ENCODE measurements around the gene MRPS18B.
A peak's percentile ranks its signal among the peaks of the same experiment; 100 is the strongest.
"Not testable (repeated sequence)": the region's sequence is repeated elsewhere in the genome, so short reads cannot be mapped to it uniquely, and the experiment has no call there.

The MRPS18B gene

DNA sequence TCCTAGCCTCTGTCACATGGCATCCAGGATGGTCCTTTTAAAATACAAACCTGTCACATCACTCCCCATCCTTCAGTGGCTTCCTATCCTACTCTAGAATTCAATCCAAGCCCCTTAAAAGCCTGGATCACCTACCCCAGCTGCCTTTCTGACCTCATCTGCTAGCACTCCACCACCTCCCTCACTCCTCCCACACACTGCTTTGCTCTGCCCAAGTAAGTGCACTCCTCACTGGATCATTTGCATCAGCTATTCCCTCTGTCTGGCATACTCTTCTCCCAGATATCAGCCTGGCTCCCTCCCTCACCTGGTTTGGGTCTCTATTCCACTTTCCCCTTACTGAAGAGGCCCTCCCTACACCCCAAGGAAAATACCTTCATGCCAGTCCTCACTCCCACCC, 39.8 kb downstream of the MRPS18B start:
- H3K4me3 ChIP-seq (ENCODE audit: low read depth, low read length): no peak overlapping the region
- DNase-seq (ENCODE audit: low read depth, low spot score): no peak
- in situ Hi-C loops (cut with HindIII; ENCODE audit: low sequenced_read_pairs): no loop called here
- TF ChIP-seq, protein P1, sequence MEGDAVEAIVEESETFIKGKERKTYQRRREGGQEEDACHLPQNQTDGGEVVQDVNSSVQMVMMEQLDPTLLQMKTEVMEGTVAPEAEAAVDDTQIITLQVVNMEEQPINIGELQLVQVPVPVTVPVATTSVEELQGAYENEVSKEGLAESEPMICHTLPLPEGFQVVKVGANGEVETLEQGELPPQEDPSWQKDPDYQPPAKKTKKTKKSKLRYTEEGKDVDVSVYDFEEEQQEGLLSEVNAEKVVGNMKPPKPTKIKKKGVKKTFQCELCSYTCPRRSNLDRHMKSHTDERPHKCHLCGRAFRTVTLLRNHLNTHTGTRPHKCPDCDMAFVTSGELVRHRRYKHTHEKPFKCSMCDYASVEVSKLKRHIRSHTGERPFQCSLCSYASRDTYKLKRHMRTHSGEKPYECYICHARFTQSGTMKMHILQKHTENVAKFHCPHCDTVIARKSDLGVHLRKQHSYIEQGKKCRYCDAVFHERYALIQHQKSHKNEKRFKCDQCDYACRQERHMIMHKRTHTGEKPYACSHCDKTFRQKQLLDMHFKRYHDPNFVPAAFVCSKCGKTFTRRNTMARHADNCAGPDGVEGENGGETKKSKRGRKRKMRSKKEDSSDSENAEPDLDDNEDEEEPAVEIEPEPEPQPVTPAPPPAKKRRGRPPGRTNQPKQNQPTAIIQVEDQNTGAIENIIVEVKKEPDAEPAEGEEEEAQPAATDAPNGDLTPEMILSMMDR (IDR thresholded peaks at IDR 0.05; ENCODE audit: low read depth, low read length): no peak

DNA sequence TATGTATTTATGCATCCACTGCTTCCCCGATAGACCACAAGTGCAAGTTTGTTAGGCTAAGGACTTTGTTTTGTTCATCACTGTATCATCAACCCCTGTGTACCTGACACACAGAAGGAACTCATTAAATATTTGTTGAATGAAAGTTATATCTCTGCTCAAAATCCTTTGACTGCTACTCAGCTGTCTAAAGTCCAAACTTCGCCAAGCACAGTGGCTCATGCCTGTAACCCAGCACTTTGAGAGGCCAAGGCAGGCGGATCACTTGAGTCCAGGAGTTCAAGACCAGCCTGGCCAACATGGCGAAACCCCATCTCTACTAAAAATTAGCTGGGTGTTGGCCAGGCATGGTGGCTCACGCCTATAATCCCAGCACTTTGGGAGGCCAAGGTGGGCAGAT, 40.3 kb downstream of the MRPS18B start:
- in situ Hi-C loops (cut with HindIII; ENCODE audit: low sequenced_read_pairs); H3K4me3 ChIP-seq (ENCODE audit: low read depth, low read length); DNase-seq (ENCODE audit: low read depth, low spot score): not testable (repeated sequence)

DNA sequence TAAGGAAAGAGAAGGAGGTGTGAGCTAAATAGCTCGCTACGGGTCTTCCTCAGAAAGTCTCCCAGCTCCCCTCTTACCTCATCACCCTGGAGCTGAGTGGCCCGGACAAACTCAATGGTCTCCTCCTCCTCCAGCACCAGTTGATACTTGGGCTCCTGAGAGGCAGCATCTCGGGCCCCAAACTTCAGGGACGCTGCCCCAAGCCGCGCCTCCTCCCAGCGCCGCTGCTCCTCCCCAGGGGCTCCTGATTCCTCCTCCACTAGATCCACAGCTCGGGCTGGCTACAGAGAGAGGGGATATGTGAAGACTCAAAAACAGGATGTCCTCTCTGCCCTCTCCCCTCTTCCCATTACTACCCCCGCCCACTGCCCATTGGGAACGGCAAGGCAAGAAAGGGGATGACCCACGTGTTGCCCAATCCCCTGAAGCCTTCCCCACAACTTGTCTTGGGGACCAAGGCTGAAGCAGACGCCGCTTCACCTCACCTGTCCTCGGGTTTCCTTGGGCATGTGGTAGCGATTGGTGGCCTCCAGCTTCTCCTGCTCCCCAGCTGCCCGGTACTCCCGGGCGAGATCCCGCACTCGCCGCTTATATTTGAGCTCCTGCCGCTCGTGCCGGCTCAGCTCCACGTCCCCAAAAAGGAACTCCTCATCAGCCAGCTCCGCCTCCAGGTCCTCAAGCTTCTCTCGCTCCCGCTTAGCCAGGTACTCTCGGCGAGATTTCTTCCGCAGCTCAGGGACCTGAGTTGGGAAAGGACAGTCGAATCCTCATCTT, 47.5 kb downstream of the MRPS18B start:
- no peak overlapping the region for H3K4me3 ChIP-seq (ENCODE audit: low read depth, low read length)
- TF ChIP-seq, protein P1 (IDR thresholded peaks at IDR 0.05; ENCODE audit: low read depth, low read length): no peak
- DNase-seq (ENCODE audit: low read depth, low spot score): no peak
- in situ Hi-C loops (cut with HindIII; ENCODE audit: low sequenced_read_pairs): no loop called here

DNA sequence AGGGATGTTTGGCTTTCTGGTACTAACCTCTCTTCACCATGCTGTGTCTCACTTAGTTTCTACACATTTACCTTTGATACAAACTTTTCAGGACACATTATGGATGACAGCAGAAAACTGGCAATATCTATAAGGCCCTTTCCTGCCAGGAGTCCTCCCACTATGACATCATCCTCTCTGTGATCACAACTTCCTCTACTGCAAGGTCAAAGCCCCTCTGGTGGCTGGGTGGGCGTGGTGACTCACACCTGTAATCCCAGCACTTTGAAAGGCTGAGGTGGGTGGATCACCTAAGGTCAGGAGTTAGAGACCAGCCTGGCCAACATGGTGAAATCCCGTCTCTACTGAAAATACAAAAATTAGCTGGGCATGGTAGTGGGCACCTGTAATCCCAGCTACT, 48.7 kb downstream of the MRPS18B start:
- H3K4me3 ChIP-seq (ENCODE audit: low read depth, low read length); in situ Hi-C loops (cut with HindIII; ENCODE audit: low sequenced_read_pairs); DNase-seq (ENCODE audit: low read depth, low spot score): not testable (repeated sequence)

- DNase-seq (ENCODE audit: low read depth, low spot score): no peak
Measured at GRCh38 chr6:30670760-30671527, 53.3 kb downstream of the MRPS18B start.

DNA sequence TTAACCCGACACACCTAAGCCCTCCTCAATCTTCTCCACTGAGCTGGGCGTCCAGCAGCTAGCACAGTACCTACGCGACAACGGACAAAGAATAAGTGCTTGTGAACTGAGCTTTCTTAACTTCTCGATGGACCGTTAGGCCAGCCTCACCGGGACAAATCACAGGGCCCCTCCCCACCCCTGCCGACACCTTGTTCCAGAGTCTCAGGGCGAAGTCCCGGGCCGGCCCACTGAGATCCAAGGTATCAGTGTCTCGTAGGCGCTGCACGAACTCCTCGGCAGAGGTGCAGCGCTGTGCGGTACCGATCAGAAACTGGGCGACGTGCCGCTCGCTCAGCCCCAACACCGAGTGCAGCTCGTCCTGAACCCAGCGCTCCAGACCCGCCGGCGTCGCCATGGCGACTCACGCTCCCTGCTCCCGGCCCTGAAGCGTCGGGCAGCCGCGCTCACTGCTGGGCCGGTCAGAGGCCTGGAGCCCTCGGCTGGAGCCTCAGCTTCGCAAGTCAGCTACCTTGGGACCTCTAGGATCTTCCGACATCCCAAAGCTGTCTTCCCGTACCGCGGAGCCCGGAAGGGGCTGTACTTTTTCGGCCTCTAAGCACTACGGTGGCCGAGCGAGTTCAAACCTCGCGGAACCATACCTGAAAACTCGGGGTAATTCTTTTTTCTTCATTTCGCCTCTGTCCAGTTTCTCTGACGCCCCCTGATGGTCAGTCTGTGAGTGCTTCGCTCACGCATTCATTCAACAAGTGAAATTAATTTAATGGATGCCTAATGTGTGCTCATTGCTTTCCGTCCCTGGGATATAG, 55.0 kb downstream of the MRPS18B start, which contains the start of gene DHX16:
DHX16 (minus strand) TSS at position 562 of the 809 bp plus-strand sequence; CDS start at position 397, 165 bp downstream.
- DNase-seq (ENCODE audit: low read depth, low spot score): peak; percentile 98
- in situ Hi-C loops (cut with HindIII; ENCODE audit: low sequenced_read_pairs): no loop called here
- H3K4me3 ChIP-seq (ENCODE audit: low read depth, low read length): peak within 1 kb of the TSS; percentile 94
- TF ChIP-seq, protein P1 (IDR thresholded peaks at IDR 0.05; ENCODE audit: low read depth, low read length): peak; percentile 90

More at GRCh38 chr6:30670760-30671527, 53.3 kb downstream of the MRPS18B start:
- in situ Hi-C loops (cut with HindIII; ENCODE audit: low sequenced_read_pairs): no loop called here
- TF ChIP-seq, protein P1 (IDR thresholded peaks at IDR 0.05; ENCODE audit: low read depth, low read length): peak; percentile 22
- H3K4me3 ChIP-seq (ENCODE audit: low read depth, low read length): no peak overlapping the region

All from astrocyte of the spinal cord (primary cell).